GM20000 (cell line): ENCODE measurements around the gene FBXO8.

ENCODE experiments used
- DNase-seq: peaks from one replicate; pipeline ENCODE4 v3.0.0; 2012; ENCODE audit warnings: low spot score
- TF ChIP-seq, protein P1 (sequence below): IDR thresholded peaks from 2 replicates; pipeline ENCODE4 v1.5.1; 2012; ENCODE audit warnings: mild to moderate bottlenecking, control low read depth; ENCODE audit errors: extremely low read depth, missing control alignments

The FBXO8 gene

GRCh38 chr4:174209341-174209740 lies 74.1 kb downstream of the FBXO8 start:
- DNase-seq, result no peak
- TF ChIP-seq, protein P1, sequence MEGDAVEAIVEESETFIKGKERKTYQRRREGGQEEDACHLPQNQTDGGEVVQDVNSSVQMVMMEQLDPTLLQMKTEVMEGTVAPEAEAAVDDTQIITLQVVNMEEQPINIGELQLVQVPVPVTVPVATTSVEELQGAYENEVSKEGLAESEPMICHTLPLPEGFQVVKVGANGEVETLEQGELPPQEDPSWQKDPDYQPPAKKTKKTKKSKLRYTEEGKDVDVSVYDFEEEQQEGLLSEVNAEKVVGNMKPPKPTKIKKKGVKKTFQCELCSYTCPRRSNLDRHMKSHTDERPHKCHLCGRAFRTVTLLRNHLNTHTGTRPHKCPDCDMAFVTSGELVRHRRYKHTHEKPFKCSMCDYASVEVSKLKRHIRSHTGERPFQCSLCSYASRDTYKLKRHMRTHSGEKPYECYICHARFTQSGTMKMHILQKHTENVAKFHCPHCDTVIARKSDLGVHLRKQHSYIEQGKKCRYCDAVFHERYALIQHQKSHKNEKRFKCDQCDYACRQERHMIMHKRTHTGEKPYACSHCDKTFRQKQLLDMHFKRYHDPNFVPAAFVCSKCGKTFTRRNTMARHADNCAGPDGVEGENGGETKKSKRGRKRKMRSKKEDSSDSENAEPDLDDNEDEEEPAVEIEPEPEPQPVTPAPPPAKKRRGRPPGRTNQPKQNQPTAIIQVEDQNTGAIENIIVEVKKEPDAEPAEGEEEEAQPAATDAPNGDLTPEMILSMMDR, result no peak

GRCh38 chr4:174207367-174207766 lies 76.1 kb downstream of the FBXO8 start:
- DNase-seq, result no peak
- TF ChIP-seq, protein P1, result no peak

DNA sequence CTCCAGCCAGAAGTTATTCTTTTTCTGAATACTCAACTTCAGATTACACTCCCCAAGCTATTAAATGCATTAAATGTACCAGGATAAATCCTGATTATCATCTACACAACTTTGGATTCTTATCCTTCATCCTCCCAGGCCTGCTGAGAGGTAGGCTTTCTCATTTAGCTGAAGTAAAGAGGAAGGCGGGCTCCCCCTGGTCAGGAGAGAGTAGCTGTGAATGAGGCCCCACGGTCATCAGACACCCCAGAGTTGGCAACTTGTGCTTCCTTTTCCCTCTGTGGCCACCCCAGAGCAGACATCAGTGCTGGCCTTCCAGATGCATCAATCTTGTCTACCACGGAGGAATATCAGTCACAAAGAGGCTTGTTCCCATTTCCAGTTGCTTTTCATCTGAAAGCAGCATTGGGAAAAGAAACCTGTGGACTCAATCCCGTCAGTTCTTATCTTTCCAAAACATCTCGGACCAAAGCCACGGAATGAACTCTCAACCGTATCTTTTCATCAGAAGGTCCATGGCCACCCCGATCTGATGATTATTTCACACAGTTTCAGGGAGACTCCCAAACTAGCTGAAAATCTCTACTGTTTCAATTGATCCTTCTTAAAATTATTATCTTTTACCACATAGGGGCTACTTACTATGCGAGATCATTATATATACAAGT lies 79.2 kb downstream of the FBXO8 start:
- DNase-seq, result no peak
- TF ChIP-seq, protein P1, result no peak

DNA sequence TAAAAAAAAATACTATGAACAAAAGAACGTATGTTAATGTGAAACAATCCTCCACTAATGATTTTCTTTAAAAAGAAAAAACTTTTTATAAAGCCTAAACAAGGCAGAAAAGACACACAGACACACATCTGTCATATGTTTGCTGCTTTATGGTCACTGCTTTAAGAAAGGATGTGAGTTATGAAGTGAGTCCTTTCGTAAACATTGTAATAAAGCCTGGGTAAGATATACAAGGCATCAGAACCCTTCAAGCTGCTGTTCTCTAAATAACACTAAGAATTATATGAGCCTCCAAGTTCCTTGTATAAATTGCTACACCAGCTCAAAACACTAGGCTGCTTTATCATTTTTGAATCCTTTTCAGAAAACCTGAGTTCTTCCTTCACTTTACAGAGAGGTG lies 81.6 kb downstream of the FBXO8 start:
- TF ChIP-seq, protein P1, result no peak
- no peak for DNase-seq

- TF ChIP-seq, protein P1, result no peak
- no peak for DNase-seq
These were observed 83.7 kb downstream of the FBXO8 start for GRCh38 chr4:174199735-174200134.

DNA sequence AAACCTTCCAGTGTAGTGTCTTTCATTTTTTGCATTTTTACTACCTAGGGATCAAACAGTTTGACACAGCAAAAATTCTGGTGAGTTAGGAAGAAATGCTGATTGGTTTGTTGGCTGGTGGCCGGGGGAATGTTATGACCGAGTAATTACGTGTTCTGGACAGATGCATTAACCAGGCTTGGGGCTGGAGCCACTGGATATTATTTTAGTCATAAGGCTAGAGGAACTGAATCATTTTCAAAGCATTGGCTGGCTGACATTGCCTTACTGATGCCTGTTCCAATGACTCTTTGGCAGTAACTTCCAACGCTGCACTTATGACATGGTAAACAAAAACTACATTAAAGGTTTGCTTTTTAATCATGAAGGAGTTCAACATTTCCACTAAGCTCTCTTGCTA lies 84.6 kb downstream of the FBXO8 start:
- DNase-seq, result no peak

GRCh38 chr4:174198396-174198795 lies 85.1 kb downstream of the FBXO8 start:
- TF ChIP-seq, protein P1, result no peak

More for the DNA sequence above, 84.6 kb downstream of the FBXO8 start:
- TF ChIP-seq, protein P1, result no peak

More at GRCh38 chr4:174198396-174198795, 85.1 kb downstream of the FBXO8 start:
- no peak for DNase-seq
